SHP77 treated with DMSO at 0.1 percent for 48 hours (cell line): ENCODE results near the gene CLDND2.

Experiments
- DNase-seq: peaks from one replicate; lab custom pipeline; 2025; lab: John Stamatoyannopoulos, UW

The CLDND2 gene

DNA sequence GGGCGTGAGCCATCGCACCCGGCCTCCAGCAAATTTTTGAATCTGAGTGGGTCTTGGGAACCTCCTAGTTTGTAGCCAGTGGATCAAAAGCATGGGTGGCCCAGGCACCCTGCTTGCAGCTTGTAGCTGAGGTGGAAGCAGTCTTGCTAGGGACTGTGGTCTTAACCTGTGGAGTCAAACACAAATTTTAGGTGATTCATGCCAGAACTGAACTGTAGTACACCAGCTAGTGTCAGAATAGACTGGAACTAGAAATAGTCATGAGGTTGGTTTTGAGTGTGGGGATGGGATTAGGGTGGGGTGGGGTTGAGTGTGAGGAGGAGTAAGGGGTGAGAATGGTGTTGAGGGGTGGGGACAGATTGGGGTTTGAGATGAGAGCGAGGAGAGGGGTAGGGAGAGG, 13.2 kb upstream of the CLDND2 start:
- DNase-seq: no peak

DNA sequence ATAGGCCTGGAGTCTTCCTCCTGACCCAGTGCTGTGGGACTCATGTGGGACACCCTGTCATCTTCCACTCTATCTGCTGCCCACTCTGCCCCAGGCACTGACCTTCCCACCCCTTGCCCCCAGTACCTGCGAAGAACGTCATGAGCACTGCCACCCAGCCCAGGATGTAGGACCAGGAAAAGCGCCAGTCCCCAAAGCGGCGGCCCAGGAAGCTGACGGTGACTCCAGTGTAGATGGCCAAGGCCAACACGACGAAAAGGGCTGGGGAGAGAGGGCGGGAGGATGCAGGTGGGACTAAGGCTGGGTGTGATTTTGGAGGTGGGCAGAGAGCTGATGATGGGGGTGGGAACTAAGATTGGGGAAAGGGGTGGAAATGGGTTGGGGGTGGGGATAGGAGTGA, 11.6 kb upstream of the CLDND2 start:
- DNase-seq: no peak

DNA sequence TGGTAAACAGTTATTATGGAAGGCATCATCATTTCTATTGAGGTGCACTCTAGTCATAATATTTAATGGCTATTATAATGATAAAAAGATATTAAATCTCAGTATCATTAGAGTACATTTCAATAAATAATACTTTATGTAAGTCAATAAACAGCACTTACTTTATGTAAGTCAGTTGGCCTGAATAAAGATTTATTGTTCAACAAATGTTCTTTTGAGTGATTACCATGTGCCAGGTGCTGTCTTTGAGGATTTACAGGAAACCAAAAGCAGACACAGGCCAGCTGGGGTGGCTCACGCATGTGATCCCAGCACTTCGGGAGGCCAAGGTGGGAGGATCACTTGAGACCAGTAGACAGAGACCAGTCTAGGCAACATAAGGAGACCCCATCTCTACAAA, 8.6 kb upstream of the CLDND2 start:
- DNase-seq: no peak

DNA sequence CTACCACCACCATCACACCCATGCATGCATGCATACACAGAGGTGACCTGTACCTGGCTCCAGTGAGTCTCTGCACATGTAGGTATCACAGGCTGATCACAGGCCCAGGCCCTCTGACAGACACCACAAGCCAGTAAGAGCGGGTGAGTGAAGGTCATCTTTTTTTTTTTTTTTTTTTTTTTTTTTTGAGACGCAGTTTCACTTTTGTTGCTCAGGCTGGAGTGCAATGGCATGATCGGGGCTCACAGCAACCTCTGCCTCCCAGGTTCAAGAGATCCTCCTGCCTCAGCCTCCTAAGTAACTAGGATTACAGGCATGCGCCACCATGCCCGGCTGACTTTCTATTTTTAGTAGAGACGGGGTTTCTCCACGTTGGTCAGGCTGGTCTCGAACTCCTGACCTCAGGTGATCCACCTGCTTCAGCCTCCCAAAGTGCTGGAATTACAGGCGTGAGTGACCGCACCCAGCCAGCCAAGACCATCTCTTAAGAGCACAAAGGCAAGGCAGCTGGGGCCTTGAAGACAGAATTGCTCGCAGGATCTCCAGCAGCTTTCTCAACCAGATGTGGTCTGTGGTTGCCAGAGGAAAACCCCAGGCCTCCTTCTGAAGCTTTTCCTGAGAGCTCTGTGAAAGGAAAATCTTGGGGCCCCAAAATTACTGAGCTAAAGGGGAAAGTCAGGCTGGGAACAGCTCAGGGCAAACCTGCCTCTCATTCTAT, 6.9 kb upstream of the CLDND2 start:
- DNase-seq: no peak

DNA sequence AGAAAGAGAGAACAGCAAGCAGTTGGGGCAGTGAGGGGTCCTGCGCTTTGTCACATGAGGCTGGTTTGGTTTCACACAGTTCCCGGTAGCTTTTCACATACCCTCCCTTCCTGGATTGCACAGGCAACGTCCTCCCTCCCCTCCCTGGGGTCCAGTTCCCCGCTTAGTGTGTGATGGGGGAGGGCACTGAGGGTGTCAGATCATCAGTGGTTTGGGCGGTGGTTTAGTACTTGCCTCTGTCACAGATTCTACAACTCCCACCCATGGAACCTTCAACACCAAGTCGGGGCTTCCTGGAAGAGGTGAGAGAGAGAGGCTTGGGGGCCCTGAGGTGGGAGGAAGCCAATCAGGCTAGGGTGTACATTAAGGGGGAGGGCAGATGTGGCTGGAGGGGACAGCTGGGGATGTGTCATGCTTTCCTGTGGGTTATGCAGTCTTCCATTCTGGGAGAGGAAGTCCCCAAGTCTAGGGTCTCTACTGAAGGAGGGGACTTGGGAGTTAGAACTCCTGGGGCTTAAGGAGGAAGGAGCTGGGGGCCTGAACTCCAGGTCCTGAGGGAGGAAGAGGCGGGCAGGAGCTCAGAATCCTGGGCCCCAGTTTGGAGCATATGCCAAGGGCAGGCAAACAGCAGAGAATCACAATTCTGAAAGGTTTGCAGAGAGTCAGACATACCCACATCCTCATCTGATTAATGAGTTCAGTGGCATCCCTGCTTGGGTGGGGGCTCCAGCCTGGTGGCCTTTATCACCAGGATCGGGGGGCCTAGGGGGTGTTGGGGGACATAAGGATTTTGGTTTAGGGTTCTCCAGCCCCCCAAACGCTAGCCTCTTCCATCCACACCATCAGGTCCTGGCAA, 4.1 kb upstream of the CLDND2 start, which contains the start of gene NKG7:
Gene NKG7, minus strand, starts transcription at position 6 of the 856 bp plus-strand sequence. CDS start 119 bp downstream, outside the sequence.
- DNase-seq: no peak

DNA sequence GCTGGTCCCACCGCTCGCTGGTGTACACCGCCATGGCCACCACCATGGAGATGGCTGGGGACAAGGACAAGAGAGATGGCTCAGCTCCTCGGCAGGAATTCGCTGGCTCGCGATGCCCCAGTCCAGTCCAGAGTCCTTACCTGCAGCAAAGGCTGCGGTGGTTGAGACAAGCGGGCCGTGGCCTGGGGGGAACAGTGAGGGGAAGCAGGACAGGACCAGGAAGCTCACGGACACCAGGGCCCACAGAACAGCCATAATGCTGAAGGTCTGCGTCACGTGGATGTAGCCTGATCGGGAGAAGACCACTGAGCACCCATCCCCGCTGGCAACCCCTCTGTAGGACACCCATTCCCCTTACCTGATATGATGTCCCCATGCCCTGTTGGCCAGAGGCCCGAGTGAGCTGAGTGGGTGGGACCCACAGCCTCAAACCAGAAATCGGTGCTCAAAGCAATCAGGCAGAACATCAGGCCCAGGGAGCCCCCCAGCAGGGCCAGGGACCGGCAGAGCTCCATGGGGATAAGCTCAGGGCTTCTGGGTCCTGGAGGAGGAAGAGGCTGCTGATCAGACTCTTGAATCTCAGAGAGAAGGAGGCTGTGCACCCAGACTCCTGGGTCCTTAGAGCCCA, 3.3 kb upstream of the CLDND2 start:
- no peak for DNase-seq

DNA sequence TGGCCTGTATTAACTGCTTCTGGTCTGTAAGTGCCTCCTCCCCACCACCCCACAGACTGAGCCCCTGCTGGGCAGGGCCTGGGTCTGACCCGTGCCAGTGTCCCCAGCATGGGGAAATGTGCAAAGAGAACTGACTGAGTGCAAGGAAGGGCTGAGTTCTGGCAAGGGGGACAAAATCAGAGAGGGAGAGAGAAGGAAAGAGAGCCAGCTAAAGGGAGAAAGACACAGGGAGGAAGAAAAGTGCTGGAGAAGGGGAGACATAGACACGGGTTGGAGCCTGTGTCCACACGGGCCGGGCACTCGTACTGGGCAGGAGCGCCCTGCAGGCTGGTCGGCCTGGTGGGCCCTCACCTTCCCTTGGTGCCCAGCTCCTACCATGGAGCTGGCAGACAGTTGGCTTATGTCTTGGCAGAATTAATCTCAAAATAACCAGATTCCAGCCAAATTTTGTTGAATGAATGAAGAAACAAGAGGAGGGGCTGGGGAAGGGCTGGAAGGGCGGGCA, 2.4 kb upstream of the CLDND2 start:
- no peak for DNase-seq

DNA sequence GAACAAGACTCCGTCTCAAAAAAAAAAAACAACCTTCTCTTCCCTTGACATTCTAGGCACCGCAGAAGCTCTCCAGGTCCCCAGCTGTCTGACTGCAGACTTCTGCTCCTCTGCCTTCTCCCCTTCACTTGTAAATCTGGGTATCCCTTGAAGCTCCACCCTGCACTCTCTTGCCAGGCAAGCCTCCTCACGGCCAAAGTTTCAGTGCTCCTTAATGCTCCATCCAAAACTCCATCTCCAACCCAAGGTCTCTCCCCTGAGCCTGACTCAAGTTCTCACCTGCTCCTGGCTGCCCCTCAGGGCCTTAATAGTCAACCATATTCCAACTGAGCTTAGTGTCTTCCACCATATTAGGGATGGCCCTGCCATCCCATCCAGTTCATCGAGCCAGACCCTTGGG, 1.4 kb upstream of the CLDND2 start:
- DNase-seq: no peak

DNA sequence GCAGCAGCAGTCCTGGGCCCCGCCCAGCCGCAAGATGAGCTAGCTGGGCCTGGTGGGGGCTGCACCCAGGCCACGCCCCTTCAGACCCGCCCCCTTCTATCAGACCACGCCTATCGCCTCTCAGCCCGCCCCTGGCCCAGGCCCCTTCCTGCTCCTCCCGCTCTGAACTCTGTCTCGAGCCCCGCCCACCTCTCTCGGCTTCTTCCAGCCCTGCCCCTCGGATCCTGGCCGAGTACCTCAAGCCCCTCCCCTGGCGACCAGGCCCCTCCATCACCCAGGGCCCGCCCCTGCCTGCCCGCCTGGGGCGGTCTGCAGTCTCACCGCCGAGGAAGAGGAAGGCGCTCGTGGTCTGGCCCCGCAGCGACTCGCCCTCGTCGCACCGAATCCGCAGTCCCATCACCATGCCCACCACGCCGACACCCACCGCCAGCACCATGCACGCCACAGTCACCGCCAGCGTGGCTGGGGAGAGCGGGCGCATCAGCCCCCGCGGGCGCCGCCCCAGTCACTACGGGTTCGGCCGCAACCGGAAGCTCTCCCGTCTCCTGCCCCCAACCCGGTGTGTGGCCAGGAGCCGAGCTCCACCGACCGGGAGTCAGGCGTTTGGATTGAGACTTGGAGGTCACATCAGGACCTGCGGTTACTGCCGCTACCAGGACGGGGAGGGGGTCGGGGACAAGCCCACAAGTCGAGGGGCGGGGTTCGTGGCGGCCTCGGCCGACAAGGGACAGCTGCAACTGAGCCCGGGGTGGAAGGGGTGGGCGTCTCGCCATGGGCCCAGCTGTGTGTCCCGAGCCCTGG, 1.0 kb downstream of the CLDND2 start:
- DNase-seq: peak; percentile 89

DNA sequence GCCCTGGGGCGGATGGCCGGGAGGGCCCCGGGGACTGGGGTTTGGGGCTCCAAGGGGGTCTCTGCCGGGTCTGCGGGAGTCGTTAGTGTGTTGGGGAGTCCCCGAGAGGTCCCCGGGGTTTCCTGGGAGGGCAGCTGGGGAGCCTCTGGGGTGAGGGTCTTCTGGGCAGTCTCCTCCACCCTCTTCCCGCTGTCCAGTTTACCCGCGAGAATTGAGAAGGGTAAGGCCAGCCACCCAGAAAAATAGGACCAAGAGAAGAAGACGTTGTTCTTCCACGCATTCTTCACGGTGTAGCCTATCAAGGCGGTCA, 1.6 kb downstream of the CLDND2 start:
- no peak for DNase-seq

DNA sequence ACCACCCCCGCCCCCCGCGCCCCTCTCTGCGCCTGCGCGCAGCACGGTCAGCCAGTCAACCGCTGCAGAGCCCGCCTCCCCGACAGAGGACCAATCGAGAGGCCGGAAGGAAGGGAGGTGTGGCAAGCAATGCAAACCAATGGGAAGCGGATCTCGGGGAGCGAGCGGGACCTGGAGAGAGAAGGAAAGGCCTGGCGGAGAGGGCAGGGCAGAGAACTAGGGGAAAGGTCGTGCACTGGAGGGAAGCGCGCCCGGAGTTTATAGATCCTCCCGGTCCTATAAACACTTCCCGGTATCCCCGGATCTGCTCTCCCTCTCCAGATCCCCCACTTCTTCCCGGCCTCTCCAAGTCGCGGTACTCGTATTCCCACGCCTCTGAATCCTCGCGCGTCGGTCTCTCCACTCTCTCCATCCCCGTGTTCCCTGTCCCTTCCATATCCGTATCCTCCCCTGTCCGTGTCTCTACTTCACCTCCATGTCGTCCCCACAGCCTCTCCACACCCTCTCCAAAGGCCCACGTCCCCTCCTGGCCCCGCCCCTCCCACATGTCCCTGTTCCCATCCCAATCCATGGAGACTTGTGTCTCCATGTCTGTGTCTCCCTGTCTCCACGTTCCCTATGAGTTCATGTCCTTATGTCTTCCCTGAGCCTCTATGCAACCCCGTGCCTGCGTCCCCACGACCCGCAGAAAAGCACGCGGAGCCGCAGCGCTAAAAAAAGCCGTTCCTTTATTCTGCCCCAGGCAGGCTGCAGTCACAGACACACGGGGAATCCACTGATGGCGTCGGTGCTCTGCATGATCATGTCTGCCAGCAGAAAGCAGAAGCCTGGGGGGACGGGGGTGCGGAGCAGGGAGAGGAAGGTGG, 2.2 kb downstream of the CLDND2 start:
- DNase-seq: peak; percentile 93

DNA sequence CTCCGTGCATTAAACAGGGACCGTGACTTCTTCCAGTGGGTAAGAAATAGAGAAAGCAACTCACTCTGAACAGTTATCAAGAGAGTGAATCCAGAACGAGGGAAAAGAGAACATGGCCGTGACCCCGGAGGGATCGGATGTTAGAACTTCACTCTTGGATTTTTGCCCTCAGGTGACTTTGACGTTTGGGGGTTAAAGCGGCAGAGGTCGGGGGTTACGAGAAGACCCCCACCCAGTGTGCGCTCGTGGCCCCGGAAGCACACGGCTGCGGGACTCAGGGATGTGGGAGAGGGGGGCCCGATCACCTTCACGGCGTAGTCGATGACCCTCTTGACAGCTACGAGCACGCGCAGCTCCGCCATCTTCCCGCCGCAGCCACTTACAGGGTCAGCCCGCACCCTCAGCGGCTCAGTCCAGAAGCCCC, 2.8 kb downstream of the CLDND2 start, which contains the start of gene ETFB:
Gene ETFB, minus strand, starts transcription at position 424 of the 424 bp plus-strand sequence. Its CDS starts 62 bp downstream, at position 362.
- DNase-seq: no peak

DNA sequence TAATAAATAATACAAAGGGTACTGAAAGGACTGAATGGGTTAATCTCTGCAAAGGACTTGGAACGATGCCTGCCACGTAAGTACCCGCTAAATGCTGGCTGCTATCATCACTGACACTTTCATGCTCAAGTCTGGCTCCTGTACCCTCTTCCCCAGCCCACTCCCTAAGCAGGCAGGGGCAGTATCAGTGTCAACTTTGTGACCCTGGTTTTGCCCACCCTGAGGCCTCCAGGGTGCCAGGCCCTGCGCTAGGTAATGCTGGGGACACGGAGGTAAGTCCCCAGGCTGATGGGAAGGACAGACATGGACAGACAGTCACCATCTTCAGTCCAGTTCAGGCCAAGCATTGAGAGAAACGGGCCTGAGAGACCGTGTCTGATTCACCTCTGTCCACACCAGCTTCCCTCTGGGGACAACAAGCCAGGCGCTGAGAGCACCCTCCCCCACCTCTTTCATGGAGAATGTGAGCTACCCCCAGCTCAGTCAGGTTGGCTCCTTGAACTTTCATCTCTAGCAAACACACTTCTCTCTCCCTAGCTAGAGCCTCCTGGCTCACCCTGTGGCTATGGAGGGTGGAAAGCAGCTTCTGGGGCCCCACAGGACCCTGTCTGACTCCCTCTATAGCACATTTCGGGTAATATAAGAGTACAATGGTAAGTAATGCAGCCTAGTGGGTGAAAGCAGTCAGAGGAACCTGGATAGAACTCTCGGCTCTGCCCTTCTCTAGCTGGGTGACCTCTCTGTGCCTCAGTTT, 3.4 kb downstream of the CLDND2 start:
- no peak for DNase-seq

DNA sequence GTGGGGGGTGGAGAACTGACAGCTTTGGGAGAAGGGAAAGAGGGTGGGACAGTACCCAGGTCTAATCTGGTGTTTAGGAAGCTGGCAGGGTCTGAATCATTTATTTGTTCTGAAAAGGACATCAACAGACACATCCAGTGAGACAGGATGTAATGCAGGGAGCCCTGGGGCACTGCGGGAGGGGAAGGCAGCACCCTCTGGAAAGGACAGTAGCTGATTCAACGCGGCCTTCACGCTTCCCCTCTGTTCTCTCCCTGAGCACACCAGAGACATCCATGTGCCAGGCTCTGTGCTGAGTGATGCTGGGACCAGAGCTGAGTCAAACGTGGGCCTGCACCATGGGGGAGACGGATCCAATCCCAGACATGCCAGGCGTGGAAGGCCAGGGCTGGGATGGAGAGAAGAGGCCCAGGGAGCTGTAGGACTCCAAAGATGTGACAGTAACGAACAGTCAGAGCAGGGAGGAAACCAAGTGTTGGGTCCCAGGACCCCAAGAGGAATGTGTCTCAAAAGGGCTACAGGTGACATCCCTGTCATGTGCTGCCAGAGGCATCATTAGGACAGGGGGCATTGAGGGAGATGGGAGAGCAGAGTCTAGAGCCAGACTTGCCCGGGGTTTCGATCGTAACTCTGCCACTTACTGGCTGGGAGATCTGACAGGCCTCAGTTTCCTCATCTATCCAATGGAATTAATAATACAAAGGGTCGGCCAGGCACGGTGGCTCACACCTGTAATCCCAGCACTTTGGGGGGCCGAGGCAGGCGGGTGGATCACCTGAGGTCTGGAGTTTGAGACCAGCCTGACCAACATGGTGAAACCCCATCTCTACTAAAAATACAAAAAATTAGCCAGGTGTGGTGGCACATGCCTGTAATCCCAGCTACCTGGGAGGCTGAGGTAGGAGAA, 4.3 kb downstream of the CLDND2 start:
- no peak for DNase-seq

DNA sequence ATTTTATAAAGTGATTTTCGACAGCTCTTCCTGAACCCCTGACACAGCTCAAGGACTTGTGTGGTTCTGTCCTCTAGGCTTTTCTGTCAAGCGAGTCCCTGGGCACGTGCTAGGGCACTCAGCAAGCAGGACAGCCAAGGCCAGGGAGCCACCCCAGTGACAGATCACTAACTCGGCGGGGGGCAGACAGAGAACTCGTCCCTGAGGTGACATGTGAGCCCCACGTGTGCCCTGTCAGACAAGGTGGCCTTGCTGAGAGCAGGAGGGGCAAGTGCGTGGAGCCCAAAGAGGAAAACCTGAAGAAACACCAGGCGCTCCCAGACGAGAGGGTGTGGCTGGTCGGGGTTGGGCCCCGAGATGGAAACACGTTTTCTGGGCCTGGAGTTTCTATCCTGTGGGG, 7.6 kb downstream of the CLDND2 start:
- DNase-seq: no peak

DNA sequence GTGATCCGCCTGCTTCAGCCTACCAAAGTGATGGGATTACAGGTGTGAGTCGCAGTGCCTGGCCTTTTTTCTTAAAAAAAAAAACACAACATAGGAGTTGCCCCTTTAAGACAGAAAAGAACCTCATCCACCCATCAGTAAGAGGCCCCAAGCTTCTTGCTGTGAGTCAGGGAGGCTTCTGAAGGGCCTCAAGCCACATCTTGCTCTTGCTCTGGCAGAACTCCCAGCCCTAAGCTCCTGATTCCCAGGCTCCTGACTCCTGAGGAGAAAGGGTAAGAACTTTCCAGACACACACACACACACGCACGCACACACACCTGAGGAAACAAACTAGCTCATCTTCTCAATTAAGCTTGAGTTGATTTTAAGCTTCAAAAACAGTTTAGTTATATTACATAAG, 9.5 kb downstream of the CLDND2 start:
- no peak for DNase-seq

DNA sequence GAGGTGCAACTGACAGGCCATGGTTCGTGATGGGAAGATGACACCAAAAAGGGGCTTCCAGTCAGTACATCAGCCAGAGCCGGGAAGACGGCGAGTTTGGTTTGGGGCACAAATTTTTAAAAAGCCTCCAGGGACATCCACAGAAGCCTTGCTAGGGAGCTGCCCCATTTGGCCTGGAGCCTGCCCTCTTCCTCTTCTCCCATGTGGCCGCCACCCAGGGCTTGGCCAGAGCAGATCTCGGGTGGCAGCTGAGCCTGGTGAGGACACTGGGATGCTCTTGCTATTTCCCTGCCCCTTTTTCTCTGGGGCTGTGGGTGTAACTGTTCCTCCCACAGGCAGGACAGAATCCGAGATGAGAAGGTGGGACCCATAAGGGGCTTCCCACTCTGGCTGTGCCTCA, 10.9 kb downstream of the CLDND2 start:
- no peak for DNase-seq

DNA sequence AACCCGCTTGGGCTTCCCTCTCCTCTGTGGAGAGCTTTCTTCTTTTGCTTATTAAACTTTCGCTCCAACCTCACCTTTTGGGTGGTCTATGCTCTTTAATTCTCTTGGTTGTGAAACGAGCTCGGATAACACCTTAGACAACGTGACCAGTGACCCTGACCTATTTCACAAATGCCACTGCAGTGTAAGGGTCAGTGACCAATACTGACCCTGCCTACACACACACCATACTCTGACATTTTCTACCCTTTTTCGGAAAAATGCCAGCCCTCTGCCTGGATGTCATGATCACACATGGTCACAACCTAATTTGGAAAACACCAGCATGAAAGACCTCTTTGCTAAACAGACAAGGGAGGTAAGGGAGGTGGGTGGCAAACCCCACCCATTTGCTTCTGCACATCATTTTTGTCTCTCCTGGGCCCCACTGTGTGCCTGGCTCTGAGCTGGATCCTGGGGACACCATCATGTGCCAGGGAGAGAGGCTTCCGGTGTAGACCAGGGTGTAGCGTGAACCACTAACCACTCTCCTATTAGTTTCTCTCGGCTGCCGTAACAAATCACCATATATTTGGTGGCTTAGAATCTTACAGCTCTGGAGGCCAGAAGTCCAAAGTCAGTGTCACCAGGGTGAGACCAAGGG, 12.5 kb downstream of the CLDND2 start:
- DNase-seq: no peak

DNA sequence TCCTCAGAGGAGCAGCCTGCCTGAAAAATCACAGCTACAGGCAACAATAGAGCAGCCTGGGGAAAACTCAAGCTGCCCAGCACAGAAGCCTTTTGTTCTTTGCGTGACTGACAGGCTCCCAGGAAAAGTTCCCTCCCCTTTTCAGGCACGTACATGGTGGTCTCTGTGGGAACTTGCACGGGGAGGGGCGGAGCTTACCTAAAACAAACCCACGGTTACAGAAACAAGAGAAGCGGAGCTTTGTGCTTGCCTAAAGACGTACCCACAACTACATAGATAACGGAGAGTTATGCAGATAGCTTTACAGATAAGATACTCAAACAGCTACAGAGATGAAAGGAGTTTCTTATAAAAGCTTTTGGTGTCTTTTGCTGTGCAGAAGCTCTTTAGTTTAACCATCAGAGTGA, 14.1 kb downstream of the CLDND2 start:
- no peak for DNase-seq
